Measurements from ENCODE around the gene OPCML.

DNA sequence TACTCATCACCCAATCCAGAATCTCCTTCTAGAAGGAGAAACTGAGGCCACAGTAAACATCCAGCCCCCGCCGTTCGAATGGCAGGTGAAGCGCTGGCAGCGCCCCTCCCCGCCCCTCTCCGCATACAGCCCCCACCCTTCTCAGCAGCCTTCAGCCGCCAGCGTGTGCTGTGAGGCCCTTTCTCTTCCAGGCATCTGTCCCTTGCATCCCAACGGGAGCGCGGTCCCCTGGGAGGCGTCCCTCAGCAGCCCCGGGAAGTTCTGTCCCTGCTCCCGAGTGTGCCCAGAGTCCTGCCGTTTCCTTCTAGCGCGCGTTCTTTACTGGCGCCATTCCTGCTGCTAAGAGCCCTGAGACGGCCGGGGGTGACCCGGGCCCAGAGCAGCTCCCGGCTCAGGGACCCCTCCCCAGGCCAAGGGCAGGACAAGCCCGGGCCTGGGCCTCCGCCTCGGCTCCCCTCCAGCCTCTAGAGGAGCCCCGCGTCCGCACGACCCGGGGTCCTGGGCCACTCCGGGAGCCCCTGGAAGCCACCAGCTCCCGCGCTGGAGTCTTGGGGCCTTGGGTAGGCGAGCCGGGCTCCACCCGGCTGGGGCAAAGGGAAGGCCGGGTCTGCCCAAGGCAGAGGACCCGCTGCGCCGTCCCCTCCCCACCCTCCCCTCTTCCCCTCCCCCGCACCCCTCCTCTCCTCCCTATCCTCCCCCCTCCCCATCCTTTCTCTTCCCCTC, 450.4 kb downstream of the OPCML start:
- TF ChIP-seq, protein P1, sequence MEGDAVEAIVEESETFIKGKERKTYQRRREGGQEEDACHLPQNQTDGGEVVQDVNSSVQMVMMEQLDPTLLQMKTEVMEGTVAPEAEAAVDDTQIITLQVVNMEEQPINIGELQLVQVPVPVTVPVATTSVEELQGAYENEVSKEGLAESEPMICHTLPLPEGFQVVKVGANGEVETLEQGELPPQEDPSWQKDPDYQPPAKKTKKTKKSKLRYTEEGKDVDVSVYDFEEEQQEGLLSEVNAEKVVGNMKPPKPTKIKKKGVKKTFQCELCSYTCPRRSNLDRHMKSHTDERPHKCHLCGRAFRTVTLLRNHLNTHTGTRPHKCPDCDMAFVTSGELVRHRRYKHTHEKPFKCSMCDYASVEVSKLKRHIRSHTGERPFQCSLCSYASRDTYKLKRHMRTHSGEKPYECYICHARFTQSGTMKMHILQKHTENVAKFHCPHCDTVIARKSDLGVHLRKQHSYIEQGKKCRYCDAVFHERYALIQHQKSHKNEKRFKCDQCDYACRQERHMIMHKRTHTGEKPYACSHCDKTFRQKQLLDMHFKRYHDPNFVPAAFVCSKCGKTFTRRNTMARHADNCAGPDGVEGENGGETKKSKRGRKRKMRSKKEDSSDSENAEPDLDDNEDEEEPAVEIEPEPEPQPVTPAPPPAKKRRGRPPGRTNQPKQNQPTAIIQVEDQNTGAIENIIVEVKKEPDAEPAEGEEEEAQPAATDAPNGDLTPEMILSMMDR (IDR thresholded peaks at IDR 0.05; ENCODE audit: low read depth, low read length, poor library complexity, severe bottlenecking) = no peak
- TF ChIP-seq EZH2phosphoT487 (IDR thresholded peaks at IDR 0.05; ENCODE audit: borderline replicate concordance, low read length) = no peak

Data from DOHH2 (cell line).